Measurements from ENCODE around the gene SLC9C1.

The SLC9C1 gene

GRCh38 chr3:112171144-112171543 is 122.9 kb downstream of the SLC9C1 start:
- DNase-seq (ENCODE audit: low read depth) = no peak
- no peak overlapping the region for H3K4me3 ChIP-seq (ENCODE audit: control insufficient read depth, low read depth, low read length)
- TF ChIP-seq, protein P1, sequence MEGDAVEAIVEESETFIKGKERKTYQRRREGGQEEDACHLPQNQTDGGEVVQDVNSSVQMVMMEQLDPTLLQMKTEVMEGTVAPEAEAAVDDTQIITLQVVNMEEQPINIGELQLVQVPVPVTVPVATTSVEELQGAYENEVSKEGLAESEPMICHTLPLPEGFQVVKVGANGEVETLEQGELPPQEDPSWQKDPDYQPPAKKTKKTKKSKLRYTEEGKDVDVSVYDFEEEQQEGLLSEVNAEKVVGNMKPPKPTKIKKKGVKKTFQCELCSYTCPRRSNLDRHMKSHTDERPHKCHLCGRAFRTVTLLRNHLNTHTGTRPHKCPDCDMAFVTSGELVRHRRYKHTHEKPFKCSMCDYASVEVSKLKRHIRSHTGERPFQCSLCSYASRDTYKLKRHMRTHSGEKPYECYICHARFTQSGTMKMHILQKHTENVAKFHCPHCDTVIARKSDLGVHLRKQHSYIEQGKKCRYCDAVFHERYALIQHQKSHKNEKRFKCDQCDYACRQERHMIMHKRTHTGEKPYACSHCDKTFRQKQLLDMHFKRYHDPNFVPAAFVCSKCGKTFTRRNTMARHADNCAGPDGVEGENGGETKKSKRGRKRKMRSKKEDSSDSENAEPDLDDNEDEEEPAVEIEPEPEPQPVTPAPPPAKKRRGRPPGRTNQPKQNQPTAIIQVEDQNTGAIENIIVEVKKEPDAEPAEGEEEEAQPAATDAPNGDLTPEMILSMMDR (conservative IDR thresholded peaks at IDR 0.05; ENCODE audit: control insufficient read depth, insufficient read depth, low read depth, low read length) = no peak

- TF ChIP-seq, protein P1 (conservative IDR thresholded peaks at IDR 0.05; ENCODE audit: control insufficient read depth, insufficient read depth, low read depth, low read length) = no peak
- no peak overlapping the region for H3K4me3 ChIP-seq (ENCODE audit: control insufficient read depth, low read depth, low read length)
- DNase-seq (ENCODE audit: low read depth) = no peak
These were observed 124.0 kb downstream of the SLC9C1 start for GRCh38 chr3:112170046-112170445.

DNA sequence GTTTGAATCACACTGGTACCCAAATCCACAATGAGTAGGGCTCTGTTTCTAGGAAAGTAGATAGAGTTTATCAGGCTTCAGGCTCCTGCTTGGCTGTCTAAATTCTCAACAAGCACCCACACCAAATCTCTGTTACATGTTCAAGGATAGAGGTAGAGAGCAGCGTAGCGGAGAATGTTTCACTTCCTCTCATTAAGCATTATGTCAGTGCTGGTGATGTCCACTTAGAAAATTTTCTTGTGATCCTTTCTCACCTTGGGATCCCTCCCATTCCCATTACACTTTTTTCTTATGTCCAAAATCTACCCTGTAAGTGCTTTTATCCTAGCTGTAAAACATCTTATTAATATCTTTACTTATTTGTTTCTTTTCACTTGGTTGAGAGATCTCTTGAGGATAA is 126.3 kb downstream of the SLC9C1 start:
- DNase-seq (ENCODE audit: low read depth) = no peak
- H3K4me3 ChIP-seq (ENCODE audit: control insufficient read depth, low read depth, low read length) = no peak overlapping the region
- TF ChIP-seq, protein P1 (conservative IDR thresholded peaks at IDR 0.05; ENCODE audit: control insufficient read depth, insufficient read depth, low read depth, low read length) = no peak

DNA sequence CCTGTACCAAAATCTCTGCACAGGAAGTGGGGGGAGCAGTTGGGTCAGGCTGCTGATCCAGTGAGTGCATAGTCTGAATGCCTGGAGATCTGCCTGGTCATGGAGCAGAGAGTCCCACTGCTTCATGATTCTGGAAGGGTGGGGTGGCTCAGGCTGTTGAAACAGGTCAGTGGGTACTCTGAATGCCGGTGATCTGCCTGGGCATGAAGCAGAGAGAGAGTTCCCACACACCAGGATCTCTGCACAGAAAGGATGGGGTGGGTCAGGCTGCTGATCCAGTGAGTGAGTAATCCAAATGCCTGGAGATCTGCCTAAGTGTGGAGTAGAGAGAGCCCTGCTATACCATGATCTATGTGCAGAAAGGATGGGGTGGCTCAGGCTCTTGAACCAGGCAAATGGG is 144.9 kb downstream of the SLC9C1 start:
- DNase-seq (ENCODE audit: low read depth) = peak; percentile 10
- TF ChIP-seq, protein P1 (conservative IDR thresholded peaks at IDR 0.05; ENCODE audit: control insufficient read depth, insufficient read depth, low read depth, low read length) = no peak
- no peak overlapping the region for H3K4me3 ChIP-seq (ENCODE audit: control insufficient read depth, low read depth, low read length)

GRCh38 chr3:112143689-112144088 is 150.3 kb downstream of the SLC9C1 start:
- no peak for DNase-seq (ENCODE audit: low read depth)
- H3K4me3 ChIP-seq (ENCODE audit: control insufficient read depth, low read depth, low read length) = no peak overlapping the region
- TF ChIP-seq, protein P1 (conservative IDR thresholded peaks at IDR 0.05; ENCODE audit: control insufficient read depth, insufficient read depth, low read depth, low read length) = no peak

- TF ChIP-seq, protein P1 (conservative IDR thresholded peaks at IDR 0.05; ENCODE audit: control insufficient read depth, insufficient read depth, low read depth, low read length) = no peak
- no peak overlapping the region for H3K4me3 ChIP-seq (ENCODE audit: control insufficient read depth, low read depth, low read length)
- DNase-seq (ENCODE audit: low read depth) = peak; percentile 10
These were observed 150.8 kb downstream of the SLC9C1 start for GRCh38 chr3:112143251-112143650.

DNA sequence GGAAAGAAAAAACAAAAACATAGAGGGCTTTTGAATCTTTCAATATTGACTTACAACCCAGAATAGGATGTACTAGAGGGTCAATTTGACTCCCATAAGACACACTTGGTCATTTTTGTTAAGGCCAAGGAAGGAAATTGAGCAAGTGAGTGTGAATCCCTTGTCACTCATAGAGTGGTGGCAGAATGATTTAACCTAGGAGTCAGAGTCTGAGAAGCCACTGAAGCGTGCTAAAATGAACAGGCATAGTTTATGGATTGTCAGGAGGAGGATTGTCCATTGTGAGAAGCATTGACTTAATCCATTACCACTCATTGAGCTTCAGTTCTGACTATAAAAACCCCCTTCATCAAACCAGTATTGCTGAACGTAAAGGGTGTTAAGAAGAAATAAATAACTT is 152.7 kb downstream of the SLC9C1 start:
- TF ChIP-seq, protein P1 (conservative IDR thresholded peaks at IDR 0.05; ENCODE audit: control insufficient read depth, insufficient read depth, low read depth, low read length) = no peak
- no peak overlapping the region for H3K4me3 ChIP-seq (ENCODE audit: control insufficient read depth, low read depth, low read length)
- DNase-seq (ENCODE audit: low read depth) = no peak
